Retinal pigment epithelial cell (primary cell): ENCODE results near the gene DAAM2.

Experiments used
- DNase-seq: peaks from one replicate; pipeline ENCODE4 v3.0.0-alpha.2; 2010; ENCODE audit warnings: low read depth
- H3K4me3 ChIP-seq: 2 replicates; pipeline ENCODE4 v1.5.1; 2011; ENCODE audit warnings: mild to moderate bottlenecking, low read length, control low read depth, moderate library complexity
- CTCF ChIP-seq: conservative IDR thresholded peaks from 2 replicates; pipeline ENCODE4 v1.5.1; 2011; ENCODE audit warnings: low read depth, low read length, control low read depth, inconsistent platforms

The DAAM2 gene

DNA sequence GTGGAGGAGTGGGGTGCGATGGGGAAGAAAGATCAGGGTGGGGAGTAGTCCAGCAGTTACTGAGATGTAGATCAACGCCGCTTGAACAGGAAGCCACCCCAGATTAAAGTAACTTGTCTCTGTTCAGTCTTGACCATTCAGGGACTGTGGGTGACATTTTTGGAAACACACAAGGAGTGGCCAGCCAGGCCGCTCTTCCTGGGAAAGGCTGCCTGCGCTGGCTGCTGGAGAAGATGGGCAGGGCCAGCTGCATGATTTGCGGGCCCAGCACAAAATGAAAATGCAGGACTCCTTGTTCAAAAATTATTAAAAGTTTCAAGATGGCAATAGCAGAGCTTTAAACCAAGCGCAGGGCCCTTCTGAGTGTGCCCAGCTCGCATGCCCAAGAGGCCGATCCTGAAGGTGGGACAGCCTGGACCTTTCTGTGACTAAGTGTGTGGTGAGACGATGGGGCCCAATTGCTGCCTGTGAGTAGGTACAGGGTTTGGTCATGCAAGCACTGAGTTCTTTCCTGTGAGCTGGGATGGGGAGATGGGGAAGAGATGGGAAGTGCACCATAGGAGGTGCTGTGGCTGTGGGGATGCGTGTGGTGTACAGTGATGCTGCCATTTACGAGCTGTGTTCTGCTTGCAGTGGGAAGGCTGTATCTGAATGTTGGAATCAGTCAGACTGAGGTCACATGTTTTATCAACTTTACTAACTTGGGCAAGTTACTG lies 51.3 kb downstream of the DAAM2 start:
- no peak for DNase-seq
- no peak overlapping the region for H3K4me3 ChIP-seq
- peak; percentile 25 for TF ChIP-seq CTCF

- no peak for DNase-seq
- no peak for TF ChIP-seq CTCF
- H3K4me3 ChIP-seq = no peak overlapping the region
These were observed 52.7 kb downstream of the DAAM2 start for GRCh38 chr6:39844866-39845265.

GRCh38 chr6:39847221-39847620 lies 55.0 kb downstream of the DAAM2 start:
- no peak for TF ChIP-seq CTCF
- H3K4me3 ChIP-seq = no peak overlapping the region
- DNase-seq = no peak

- DNase-seq = no peak
- no peak overlapping the region for H3K4me3 ChIP-seq
- no peak for TF ChIP-seq CTCF
These were observed 56.0 kb downstream of the DAAM2 start for GRCh38 chr6:39848171-39848570.

GRCh38 chr6:39849228-39849627 lies 57.1 kb downstream of the DAAM2 start:
- no peak overlapping the region for H3K4me3 ChIP-seq
- TF ChIP-seq CTCF = no peak
- no peak for DNase-seq

GRCh38 chr6:39849764-39850163 lies 57.6 kb downstream of the DAAM2 start:
- DNase-seq = no peak

More at GRCh38 chr6:39849764-39850163, 57.6 kb downstream of the DAAM2 start:
- no peak for TF ChIP-seq CTCF
- H3K4me3 ChIP-seq = no peak overlapping the region
